MCF 10A (cell line): Measurements from ENCODE around the gene DYRK2. TPM values are rescaled to one million over a fixed set of nuclear protein-coding genes. Genes with fewer than 3 reads are reported as not detected.

Source experiments
- BruUV-seq: library from RNA; stranded (reverse); fragments of 400-500 nt; replicated peaks from 2 replicates; lab custom pipeline; 2021; lab: Mats Ljungman, UMichigan
- CTCF ChIA-PET: fragments of 300-600 bp; sonication (Branson Sonifier 250); formaldehyde crosslinking; extraction: SDS; loops from one replicate; lab custom pipeline; 2021; ENCODE audit warnings: antibody characterized with exemption, inconsistent platforms; lab: Yijun Ruan, JAX
- POLR2A ChIA-PET: fragments of 300-600, 350-650 bp; sonication (Branson Sonifier 250); formaldehyde crosslinking; extraction: SDS; loops from one replicate; lab custom pipeline; 2020; ENCODE audit warnings: antibody characterized with exemption, inconsistent platforms; lab: Yijun Ruan, JAX
- DNase-seq: peaks from one replicate; pipeline ENCODE4 v3.0.0-alpha.2; 2018; ENCODE audit not compliant: unreplicated experiment
- H3K27ac Mint-ChIP-seq: one replicate; pipeline ENCODE4 v1.8.0; 2022; ENCODE audit warnings: mild to moderate bottlenecking, low read depth, mixed read lengths; ENCODE audit not compliant: unreplicated experiment
- H3K27me3 Mint-ChIP-seq: one replicate; pipeline ENCODE4 v1.8.0; 2022; ENCODE audit warnings: mixed read lengths; ENCODE audit not compliant: insufficient read depth, unreplicated experiment
- H3K36me3 Mint-ChIP-seq: one replicate; pipeline ENCODE4 v1.8.0; 2022; ENCODE audit warnings: mild to moderate bottlenecking, moderate library complexity, mixed read lengths; ENCODE audit not compliant: insufficient read depth, unreplicated experiment
- H3K4me1 Mint-ChIP-seq: one replicate; pipeline ENCODE4 v1.8.0; 2022; ENCODE audit warnings: mixed read lengths; ENCODE audit not compliant: insufficient read depth, unreplicated experiment
- H3K4me3 Mint-ChIP-seq: one replicate; pipeline ENCODE4 v1.8.0; 2022; ENCODE audit warnings: mild to moderate bottlenecking, moderate library complexity, mixed read lengths; ENCODE audit not compliant: unreplicated experiment
- H3K9me3 Mint-ChIP-seq: one replicate; pipeline ENCODE4 v1.8.0; 2022; ENCODE audit warnings: mixed read lengths; ENCODE audit not compliant: unreplicated experiment
- intact Hi-C: fragments of 100-400 bp; cut with micrococcal nuclease; formaldehyde crosslinking; loops from 2 replicates; pipeline ENCODE4 v1.14.1; 2022
- total RNA-seq: library from RNA; stranded (reverse); gene quantifications from 2 replicates; pipeline ENCODE4 v1.2.3, GENCODE V29; 2022
- TF ChIP-seq, protein P1 (sequence below): fragments of 200-600 bp; IDR thresholded peaks from one replicate; pipeline ENCODE4 v1.8.0; 2022; ENCODE audit warnings: antibody characterized with exemption, mild to moderate bottlenecking; ENCODE audit not compliant: unreplicated experiment

DYRK2 gene
- total RNA-seq, 1 experiment from 2014 or later = 24.6 TPM

DNA sequence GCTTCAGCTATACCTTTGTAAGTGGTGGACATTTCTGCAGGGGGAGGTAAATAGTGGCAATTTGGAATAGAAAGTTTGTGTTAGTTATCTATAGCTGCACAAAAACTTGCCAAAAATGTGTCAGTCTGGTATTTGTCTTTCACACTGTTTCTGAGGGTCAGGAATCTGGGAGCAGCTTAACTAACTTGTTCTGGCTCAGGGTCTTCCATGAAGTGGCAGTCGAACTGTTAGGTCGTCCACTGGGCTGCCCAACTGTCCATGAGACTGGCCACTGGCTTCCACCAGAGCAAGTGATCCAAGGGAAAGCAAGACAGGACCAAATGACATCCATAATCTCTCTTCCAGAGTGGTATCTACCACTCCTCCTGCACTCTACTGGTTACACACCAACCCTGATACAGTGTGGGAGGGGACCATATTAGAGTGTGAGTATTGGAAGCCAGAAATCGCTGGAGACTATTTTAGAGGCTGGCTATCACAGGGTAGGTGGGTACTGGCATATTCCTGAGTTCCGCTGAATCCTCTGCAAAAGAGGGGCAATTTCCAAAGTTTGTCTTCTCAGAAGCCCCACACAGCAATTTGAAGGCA, 60.9 kb downstream of the DYRK2 start:
- ChIA-PET POLR2A (no interaction called here), CTCF (interaction anchor here (0.6 to 0.7 kb wide), 3 partner anchors 33 to 1241 kb away, joined by 3 to 4 read pairs (median 3); no protein-coding TSS in a partner anchor)
- peaks cover 24% of the 10 kb centered on the region for H3K4me1 Mint-ChIP-seq
- no peaks in the 10 kb centered on the region for H3K27me3 Mint-ChIP-seq
- H3K36me3 Mint-ChIP-seq = peaks cover 6% of the 10 kb centered on the region
- intact Hi-C loops = no loop called here
- no peak overlapping the region for H3K4me3 Mint-ChIP-seq
- H3K27ac Mint-ChIP-seq = no peak overlapping the region
- TF ChIP-seq, protein P1, sequence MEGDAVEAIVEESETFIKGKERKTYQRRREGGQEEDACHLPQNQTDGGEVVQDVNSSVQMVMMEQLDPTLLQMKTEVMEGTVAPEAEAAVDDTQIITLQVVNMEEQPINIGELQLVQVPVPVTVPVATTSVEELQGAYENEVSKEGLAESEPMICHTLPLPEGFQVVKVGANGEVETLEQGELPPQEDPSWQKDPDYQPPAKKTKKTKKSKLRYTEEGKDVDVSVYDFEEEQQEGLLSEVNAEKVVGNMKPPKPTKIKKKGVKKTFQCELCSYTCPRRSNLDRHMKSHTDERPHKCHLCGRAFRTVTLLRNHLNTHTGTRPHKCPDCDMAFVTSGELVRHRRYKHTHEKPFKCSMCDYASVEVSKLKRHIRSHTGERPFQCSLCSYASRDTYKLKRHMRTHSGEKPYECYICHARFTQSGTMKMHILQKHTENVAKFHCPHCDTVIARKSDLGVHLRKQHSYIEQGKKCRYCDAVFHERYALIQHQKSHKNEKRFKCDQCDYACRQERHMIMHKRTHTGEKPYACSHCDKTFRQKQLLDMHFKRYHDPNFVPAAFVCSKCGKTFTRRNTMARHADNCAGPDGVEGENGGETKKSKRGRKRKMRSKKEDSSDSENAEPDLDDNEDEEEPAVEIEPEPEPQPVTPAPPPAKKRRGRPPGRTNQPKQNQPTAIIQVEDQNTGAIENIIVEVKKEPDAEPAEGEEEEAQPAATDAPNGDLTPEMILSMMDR = no peak
- DNase-seq = no peak
- no TSS peak for BruUV-seq
- no peaks in the 10 kb centered on the region for H3K9me3 Mint-ChIP-seq

DNA sequence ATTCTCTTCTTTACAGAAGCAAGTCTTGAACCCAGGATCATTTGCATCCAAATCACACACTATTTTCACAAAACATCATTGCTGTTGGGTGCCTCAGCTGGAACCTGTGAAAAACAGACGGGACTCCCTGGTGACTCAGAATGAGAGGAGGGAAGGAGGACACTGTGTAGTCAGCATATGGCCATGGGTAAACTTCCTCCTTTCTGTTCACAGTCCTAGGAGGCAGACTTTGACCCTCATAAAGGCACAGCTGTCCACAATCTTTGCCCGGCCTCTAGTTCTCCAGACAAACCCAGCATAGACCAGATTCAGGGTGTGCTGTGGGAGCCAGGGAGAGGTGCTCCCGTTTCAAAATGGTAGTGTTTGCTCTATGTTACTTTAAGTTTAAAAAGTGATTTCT, 62.0 kb downstream of the DYRK2 start:
- H3K9me3 Mint-ChIP-seq = no peaks in the 10 kb centered on the region
- no TSS peak for BruUV-seq
- CTCF ChIA-PET = interaction anchor here (1.6 kb wide), 1 partner anchor 232 kb away, joined by 4 read pairs; no protein-coding TSS in a partner anchor
- peak; percentile 23 for DNase-seq
- intact Hi-C loops = no loop called here
- no peaks in the 10 kb centered on the region for H3K27me3 Mint-ChIP-seq
- TF ChIP-seq, protein P1 = no peak
- peaks cover 6% of the 10 kb centered on the region for H3K36me3 Mint-ChIP-seq
- H3K4me1 Mint-ChIP-seq = peaks cover 22% of the 10 kb centered on the region
- H3K4me3 Mint-ChIP-seq = no peak overlapping the region
- POLR2A ChIA-PET = no interaction called here
- H3K27ac Mint-ChIP-seq = no peak overlapping the region

DNA sequence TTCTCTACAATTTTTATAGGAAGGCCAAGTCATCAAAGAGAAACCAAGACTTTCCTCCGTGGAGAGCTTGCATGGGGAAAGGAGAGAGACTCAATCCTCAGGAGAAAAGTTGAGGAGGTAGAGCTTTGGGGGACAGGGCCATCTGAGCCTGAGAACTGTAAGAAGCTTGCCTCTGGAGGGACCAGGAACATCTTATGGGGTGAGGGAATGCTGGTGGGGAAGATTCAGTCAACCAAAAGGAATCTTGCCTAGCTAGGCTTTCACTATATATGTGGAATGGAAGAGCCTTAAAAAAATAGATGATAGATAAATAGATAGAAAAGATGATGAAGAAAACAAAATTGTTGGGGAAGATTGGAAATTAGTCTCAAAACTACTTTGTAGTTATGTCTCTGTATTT, 63.5 kb downstream of the DYRK2 start:
- no peak overlapping the region for H3K4me3 Mint-ChIP-seq
- no peak for DNase-seq
- no TSS peak for BruUV-seq
- peaks cover 17% of the 10 kb centered on the region for H3K4me1 Mint-ChIP-seq
- TF ChIP-seq, protein P1 = no peak
- CTCF ChIA-PET = interaction anchor here (1.1 to 1.2 kb wide), 2 partner anchors 12 to 231 kb away, joined by 3 to 5 read pairs; no protein-coding TSS in a partner anchor
- no peak overlapping the region for H3K27ac Mint-ChIP-seq
- H3K36me3 Mint-ChIP-seq = peaks cover 6% of the 10 kb centered on the region
- POLR2A ChIA-PET = no interaction called here
- intact Hi-C loops = no loop called here
- no peaks in the 10 kb centered on the region for H3K27me3 Mint-ChIP-seq
- no peaks in the 10 kb centered on the region for H3K9me3 Mint-ChIP-seq

DNA sequence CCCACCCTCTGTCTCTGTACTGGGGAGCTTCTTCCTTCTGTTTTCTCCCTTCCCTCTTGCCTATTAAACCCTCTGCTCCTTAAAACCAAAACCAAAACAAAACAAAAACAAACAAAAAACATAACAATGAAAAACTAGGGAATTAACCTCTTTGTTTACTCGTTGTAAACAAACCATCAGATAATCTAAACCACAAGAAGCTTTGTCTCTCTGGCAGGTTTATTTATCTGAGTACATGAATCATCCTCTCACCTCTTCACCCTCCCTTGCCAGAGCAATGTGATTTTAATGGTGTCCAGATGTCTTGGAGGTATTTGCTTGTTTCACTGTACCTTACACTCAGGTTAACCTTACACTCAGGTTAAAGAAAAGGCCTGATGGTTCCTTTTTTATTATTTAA, 66.1 kb downstream of the DYRK2 start:
- ChIA-PET CTCF (interaction anchor here (0.7 to 0.8 kb wide), 2 partner anchors 29 to 78 kb away, joined by 4 read pairs; no protein-coding TSS in a partner anchor), POLR2A (no interaction called here)
- peaks cover 6% of the 10 kb centered on the region for H3K36me3 Mint-ChIP-seq
- peaks cover 18% of the 10 kb centered on the region for H3K4me1 Mint-ChIP-seq
- intact Hi-C loops = no loop called here
- no peaks in the 10 kb centered on the region for H3K9me3 Mint-ChIP-seq
- H3K4me3 Mint-ChIP-seq = no peak overlapping the region
- H3K27me3 Mint-ChIP-seq = no peaks in the 10 kb centered on the region
- DNase-seq = peak; percentile 23
- TF ChIP-seq, protein P1 = no peak
- H3K27ac Mint-ChIP-seq = no peak overlapping the region
- BruUV-seq = no TSS peak
